HG03159 (cell line): ENCODE measurements around the gene NUDT13.
"Not testable (repeated sequence)": the region's sequence is repeated elsewhere in the genome, so short reads cannot be mapped to it uniquely, and the experiment has no call there.

Source experiments
- ATAC-seq: cut with Tn5 transposase; IDR thresholded peaks from one replicate; pipeline ENCODE4 v1.9.1; 2021; ENCODE audit warnings: mild to moderate bottlenecking, moderate library complexity; ENCODE audit not compliant: unreplicated experiment

Gene NUDT13

DNA sequence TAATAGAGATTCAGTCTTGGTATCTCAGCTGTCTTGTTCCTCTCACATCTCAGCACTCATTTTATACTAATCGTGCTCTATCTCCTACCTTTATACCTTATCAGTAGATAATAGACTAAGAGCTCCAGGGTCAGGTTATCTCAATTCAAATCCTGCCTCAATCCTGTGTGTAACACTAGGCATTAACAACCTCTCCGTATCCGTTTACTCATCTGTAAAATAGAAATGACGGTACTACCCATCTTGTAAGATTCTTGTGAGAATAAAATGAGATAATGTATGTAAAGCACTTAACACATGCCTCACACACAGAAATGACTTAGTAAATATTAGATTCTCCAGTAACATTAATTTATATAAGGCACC, 13.0 kb upstream of the NUDT13 start:
- no peak for ATAC-seq

DNA sequence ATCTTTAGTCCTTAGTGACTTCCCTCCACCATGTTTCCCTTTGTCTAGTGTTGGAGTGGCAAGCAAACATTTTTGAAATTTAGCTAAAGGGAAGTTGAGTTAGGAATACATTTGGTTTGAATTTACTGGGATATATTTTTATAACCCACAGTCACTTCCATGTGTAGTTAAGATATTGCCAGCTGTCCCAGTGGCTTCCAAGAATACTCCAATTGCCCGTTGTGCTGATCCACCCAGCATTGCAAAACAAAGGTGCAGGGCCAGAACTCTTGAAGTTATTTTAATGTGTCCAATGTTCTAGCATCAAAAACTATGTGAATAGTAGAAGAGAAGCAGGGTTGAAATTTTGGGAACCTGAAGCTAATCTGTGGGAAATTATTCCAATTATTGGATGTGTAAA, 11.1 kb upstream of the NUDT13 start:
- ATAC-seq, result no peak

GRCh38 chr10:73106301-73106700, 4.0 kb upstream of the NUDT13 start:
- ATAC-seq, result no peak

- not testable (repeated sequence) for ATAC-seq
These were observed 1.0 kb upstream of the NUDT13 start for GRCh38 chr10:73109248-73109652.

DNA sequence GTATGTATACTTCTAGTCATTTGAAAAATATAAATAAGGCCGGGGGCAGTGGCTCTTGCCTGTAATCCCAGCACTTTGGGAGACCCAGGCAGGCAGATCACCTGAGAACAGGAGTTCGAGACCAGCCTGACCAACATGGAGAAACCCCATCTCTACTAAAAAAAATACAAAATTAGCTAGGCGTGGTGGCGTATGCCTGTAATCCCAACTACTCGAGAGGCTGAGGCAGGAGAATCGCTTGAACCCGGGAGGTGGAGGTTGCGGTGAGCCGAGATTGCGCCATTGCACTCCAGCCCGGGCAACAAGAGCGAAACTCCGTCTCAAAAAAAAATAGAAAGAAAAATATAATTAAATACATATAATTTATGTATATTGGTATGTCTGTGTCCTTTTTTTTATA, 1.8 kb downstream of the NUDT13 start:
- ATAC-seq, result not testable (repeated sequence)

DNA sequence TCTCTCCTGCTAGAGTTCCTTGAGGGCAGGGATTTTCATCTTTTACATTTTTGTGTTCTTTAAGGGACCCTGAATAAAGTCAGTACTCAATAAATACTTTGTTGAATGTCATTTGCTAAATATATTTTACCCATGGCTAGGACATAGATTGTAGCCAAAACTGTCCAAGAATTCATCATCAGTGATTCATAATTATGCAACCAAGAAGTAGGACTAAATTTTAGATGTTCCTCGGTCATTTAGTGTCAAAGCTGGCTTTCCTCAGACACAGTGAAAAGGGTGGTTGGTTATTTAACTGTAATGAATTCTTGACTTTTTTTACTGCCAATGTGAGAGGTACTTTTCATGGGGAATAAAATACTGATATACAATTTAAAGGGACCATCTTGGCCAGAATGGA, 3.3 kb downstream of the NUDT13 start:
- ATAC-seq, result no peak

- no peak for ATAC-seq
These were observed 5.8 kb downstream of the NUDT13 start for GRCh38 chr10:73116017-73116416.

DNA sequence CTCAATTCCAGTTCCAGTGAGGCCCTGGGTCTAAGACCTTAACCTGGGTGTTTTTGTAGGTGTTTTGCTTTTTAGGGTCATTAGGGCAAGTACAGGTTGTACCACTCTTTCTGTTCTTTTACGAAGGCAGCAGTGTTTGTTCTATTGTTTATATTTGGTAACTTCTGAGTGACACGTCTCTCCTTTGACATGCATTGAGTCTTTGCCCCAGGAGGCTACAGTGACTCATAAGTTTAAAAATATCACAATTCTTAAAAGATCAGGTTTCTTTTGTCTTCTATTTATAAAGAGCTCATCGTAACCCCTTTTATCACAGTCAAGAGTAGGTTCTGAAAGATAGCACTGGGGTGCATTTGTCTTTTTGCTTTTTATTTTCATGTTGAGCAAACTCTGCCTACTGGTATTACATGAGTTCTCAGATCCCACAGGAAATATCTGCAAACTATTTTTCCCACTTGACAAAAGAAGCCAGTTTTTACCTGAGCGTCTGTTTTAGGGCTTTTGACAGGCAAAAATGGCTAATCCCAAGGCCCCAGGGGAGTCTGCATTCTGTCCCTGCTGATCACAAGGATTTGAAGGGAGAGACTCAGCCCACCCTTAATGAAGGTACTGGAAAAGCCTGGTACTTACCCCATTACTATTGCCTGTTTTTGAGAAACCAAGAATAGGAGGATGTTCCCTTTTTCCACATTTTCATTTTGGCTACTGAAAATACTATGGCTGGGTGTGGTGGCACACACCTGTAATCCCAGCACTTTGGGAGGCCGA, 7.9 kb downstream of the NUDT13 start:
- peak; percentile 72 for ATAC-seq

- ATAC-seq, result no peak
These were observed 9.2 kb downstream of the NUDT13 start for GRCh38 chr10:73119457-73119856.

DNA sequence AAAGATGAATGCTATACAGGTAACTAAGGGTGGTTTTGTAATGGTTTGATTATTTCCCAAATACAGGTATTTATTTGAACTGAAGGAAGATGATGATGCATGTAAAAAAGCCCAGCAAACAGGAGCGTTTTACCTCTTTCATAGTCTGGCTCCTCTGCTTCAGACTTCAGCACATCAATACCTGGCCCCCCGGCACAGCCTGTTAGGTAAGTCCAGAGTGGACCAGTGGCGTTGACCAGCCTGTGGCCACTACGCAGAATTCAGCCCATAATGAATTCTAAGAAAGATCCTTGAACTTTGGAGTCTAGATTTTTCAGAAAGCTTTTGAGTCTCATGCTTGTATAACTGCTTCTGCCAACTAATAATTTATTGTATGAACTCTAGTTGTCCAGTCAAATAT, 9.7 kb downstream of the NUDT13 start:
- no peak for ATAC-seq

- no peak for ATAC-seq
These were observed 16.1 kb downstream of the NUDT13 start for GRCh38 chr10:73126343-73126742.

GRCh38 chr10:73131301-73131700, 21.0 kb downstream of the NUDT13 start:
- ATAC-seq, result no peak

- ATAC-seq, result no peak
These were observed 21.8 kb downstream of the NUDT13 start for GRCh38 chr10:73131913-73132686.

DNA sequence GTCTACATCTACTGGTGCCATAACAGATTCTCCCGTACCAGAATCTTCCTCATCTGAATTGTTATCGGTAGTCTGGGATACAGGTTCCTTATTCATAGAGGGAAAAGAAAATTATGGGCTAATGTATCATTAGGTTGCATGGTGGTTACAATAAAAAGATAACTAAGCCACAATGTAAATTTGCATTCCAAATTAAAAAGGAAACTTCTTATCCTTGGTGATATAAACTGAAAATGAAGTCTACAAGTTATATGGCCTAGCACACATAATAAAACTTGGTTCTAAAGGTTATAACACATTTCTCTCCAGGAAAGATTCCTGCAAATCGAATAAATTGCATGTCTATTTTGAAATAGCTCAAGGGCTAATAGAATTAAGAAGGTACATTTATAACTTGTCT, 24.5 kb downstream of the NUDT13 start:
- ATAC-seq, result no peak

DNA sequence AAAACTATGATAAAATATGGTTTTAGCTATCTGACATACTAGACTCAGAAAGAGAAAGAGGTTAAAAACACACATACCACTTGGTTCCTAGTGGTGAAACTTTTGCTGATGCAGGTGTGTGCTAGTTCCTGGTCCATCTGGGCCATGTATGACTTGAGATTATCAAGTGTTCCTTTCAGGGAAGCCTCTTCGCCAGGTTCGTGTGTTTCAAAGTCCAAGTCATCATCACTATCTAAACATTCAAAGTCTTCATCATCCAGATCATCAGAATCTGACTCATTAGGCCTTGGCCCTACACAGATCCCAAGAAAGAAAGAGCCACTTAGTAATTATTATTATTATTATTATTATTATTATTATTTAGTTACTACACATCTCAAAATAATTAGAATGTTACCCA, 26.4 kb downstream of the NUDT13 start:
- no peak for ATAC-seq

DNA sequence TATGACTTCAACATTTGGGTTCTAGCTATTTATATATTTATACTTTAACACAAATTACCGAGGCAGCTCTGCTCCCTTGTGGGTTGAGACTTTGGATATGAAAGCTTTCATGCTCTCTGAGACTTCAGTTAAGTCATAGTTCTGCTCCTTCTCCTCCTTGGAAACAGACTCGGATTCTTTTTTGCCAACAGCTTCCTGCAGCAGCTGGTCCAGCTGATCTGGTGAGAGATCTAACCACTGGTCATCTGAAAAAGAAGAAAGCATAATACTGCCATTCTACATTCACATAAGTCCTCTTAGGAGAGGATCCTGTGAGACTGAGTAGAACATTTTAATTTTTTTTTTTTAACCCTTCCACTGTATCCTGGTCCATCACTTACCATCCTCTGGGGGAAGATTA, 29.0 kb downstream of the NUDT13 start:
- ATAC-seq, result no peak

DNA sequence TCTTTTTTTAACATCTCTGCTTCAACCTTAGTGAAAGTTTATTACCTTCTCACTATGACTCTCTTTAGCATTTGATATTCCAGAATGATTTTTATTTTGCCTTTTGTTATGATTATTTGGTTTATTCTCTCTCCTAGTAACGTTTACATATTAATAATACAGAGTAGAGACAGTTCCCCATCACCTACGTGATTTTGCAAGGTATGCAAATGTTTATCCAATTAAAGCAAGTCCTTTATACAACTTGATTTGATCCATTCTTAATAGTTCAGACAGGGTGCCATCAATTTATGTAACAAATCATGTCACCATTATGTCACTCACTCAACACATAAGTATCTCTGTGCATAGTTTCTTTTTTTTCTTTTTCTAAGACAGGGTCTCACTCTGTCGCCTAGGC, 31.3 kb downstream of the NUDT13 start:
- no peak for ATAC-seq

- ATAC-seq, result not testable (repeated sequence)
These were observed 40.6 kb downstream of the NUDT13 start for GRCh38 chr10:73150633-73151413.

DNA sequence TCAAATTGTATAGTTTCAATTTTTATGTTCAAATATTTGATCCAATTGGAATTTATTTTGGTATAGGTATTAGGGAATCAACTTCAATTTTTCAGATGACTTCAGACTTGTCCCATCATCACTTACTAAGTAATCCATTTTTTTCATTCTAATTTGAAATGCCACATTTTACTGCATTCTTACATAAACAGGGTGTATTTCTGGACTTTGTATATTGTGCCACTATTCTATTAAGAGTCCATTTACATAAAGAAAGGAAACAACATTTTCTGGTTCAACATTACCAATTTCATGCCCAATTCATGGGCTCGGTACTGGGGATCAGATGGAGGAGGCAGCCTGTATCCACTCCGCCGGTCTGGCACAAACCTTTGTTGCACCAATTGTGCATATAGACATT, 41.8 kb downstream of the NUDT13 start:
- ATAC-seq, result no peak

DNA sequence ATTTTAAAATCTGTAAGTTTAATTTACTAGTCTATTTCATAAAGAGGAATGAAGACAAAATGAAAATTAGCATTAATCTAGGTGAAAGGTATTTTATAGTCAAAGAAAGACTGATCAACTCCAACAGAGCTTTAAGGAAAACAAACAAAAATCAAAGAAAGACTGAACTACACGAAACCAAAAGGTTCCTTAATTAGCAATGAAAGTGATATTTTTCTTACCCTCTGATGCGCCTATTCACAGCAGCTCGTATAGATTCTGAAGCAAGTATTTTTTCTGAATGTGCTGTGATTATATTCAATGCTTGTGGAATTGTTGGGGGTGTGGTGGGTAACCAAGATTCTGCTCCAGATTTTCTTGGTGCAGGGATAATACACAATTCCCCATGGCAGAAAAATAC, 45.8 kb downstream of the NUDT13 start:
- ATAC-seq, result no peak

GRCh38 chr10:73159038-73159648, 48.9 kb downstream of the NUDT13 start:
- ATAC-seq, result no peak
